Upper lobe of right lung (tissue), 1 donor: ENCODE results near the gene PER3. TPM values are rescaled to one million over a fixed set of nuclear protein-coding genes. Genes with fewer than 3 reads are reported as not detected.

Source experiments
- ATAC-seq: fragments of 200-7000 bp; cut with Tn5 transposase; one replicate; pipeline ENCODE4 v1.9.1; 2020; ENCODE audit warnings: mild to moderate bottlenecking, moderate library complexity
- DNase-seq: peaks from one replicate; pipeline ENCODE4 v3.0.0-alpha.2; 2020
- H3K27ac ChIP-seq: fragments of 200-600 bp; one replicate; pipeline ENCODE4 v1.8.0; 2022
- H3K27me3 ChIP-seq: fragments of 200-600 bp; one replicate; pipeline ENCODE4 v1.8.0; 2022; ENCODE audit warnings: mild to moderate bottlenecking
- H3K36me3 ChIP-seq: fragments of 200-600 bp; one replicate; pipeline ENCODE4 v1.8.0; 2022
- H3K4me1 ChIP-seq: fragments of 200-600 bp; one replicate; pipeline ENCODE4 v1.8.0; 2022
- H3K4me3 ChIP-seq: fragments of 200-600 bp; one replicate; pipeline ENCODE4 v1.8.0; 2022; ENCODE audit warnings: mild to moderate bottlenecking
- H3K9me3 ChIP-seq: fragments of 200-600 bp; one replicate; pipeline ENCODE4 v1.8.0; 2022
- intact Hi-C: fragments of 100-400 bp; cut with DNase I; formaldehyde crosslinking; loops from one replicate; pipeline ENCODE4 v1.11.0; 2022
- total RNA-seq: library from RNA; stranded (reverse); fragmentation: NEBNext Ultra II Directional; extraction: Animal tissue kit (Norgen Biotek cat#: 25700); gene quantifications from one replicate; pipeline ENCODE4 v1.2.1, GENCODE V29; 2021
- TF ChIP-seq, protein P1 (sequence below): fragments of 200-600 bp; IDR thresholded peaks from one replicate; pipeline ENCODE4 v1.8.0; 2022; ENCODE audit warnings: antibody characterized with exemption
- donor health status: DM: no; HTN: yes; CAD: no; lungs with severe emphysema.

The PER3 gene
- total RNA-seq, 1 donor from 2014 or later: 47.1 TPM

- Histone ChIP-seq H3K9me3 (no peaks in the 10 kb centered on the region), H3K27ac (no peak overlapping the region), H3K36me3 (no peaks in the 10 kb centered on the region), H3K4me3 (no peak overlapping the region), H3K4me1 (no peaks in the 10 kb centered on the region), H3K27me3 (no peaks in the 10 kb centered on the region)
- TF ChIP-seq, protein P1, sequence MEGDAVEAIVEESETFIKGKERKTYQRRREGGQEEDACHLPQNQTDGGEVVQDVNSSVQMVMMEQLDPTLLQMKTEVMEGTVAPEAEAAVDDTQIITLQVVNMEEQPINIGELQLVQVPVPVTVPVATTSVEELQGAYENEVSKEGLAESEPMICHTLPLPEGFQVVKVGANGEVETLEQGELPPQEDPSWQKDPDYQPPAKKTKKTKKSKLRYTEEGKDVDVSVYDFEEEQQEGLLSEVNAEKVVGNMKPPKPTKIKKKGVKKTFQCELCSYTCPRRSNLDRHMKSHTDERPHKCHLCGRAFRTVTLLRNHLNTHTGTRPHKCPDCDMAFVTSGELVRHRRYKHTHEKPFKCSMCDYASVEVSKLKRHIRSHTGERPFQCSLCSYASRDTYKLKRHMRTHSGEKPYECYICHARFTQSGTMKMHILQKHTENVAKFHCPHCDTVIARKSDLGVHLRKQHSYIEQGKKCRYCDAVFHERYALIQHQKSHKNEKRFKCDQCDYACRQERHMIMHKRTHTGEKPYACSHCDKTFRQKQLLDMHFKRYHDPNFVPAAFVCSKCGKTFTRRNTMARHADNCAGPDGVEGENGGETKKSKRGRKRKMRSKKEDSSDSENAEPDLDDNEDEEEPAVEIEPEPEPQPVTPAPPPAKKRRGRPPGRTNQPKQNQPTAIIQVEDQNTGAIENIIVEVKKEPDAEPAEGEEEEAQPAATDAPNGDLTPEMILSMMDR: no peak
- DNase-seq (no peak), ATAC-seq (no peak)
- intact Hi-C loops: no loop called here
Measured at GRCh38 chr1:7871136-7871535, 87.0 kb downstream of the PER3 start.

- DNase-seq (no peak), ATAC-seq (peak; percentile 14)
Measured at GRCh38 chr1:7873801-7874795, 90.0 kb downstream of the PER3 start.

DNA sequence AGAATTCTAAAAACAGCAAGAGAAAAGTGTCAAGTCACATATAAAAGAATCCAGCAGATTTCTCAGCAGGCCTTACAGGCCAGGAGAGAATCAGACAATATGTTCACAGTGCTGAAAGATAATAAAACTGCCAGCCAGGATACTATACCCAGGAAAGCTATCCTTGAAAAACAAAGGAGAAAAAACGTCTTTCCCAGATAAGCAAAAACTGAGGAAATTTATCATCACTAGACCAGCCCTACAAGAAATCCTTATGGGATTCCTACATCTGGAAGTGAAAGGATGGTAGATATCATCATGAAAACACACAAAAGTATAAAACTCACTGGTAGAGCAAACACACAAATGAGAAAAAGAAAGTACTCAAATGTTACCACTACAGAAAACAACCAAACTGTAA is 93.9 kb downstream of the PER3 start:
- no peak for DNase-seq
- TF ChIP-seq, protein P1: no peak
- no peaks in the 10 kb centered on the region for H3K27me3 ChIP-seq
- ATAC-seq: no peak
- H3K27ac ChIP-seq: no peak overlapping the region
- no peak overlapping the region for H3K4me3 ChIP-seq
- no peaks in the 10 kb centered on the region for H3K4me1 ChIP-seq
- intact Hi-C loops: no loop called here
- H3K9me3 ChIP-seq: no peaks in the 10 kb centered on the region
- no peaks in the 10 kb centered on the region for H3K36me3 ChIP-seq

More at GRCh38 chr1:7873801-7874795, 90.0 kb downstream of the PER3 start:
- no peak overlapping the region for H3K4me3 ChIP-seq
- no peaks in the 10 kb centered on the region for H3K36me3 ChIP-seq
- H3K27me3 ChIP-seq: no peaks in the 10 kb centered on the region
- no peaks in the 10 kb centered on the region for H3K9me3 ChIP-seq
- TF ChIP-seq, protein P1: no peak
- no peaks in the 10 kb centered on the region for H3K4me1 ChIP-seq
- intact Hi-C loops: no loop called here
- H3K27ac ChIP-seq: no peak overlapping the region

GRCh38 chr1:7879228-7879627 is 95.1 kb downstream of the PER3 start:
- Histone ChIP-seq H3K27ac (no peak overlapping the region), H3K9me3 (no peaks in the 10 kb centered on the region), H3K4me1 (no peaks in the 10 kb centered on the region), H3K36me3 (no peaks in the 10 kb centered on the region), H3K4me3 (no peak overlapping the region), H3K27me3 (no peaks in the 10 kb centered on the region)
- TF ChIP-seq, protein P1: no peak
- ATAC-seq (no peak), DNase-seq (no peak)
- intact Hi-C loops: no loop called here

GRCh38 chr1:7884757-7885156 is 100.7 kb downstream of the PER3 start:
- Histone ChIP-seq H3K9me3 (no peaks in the 10 kb centered on the region), H3K4me3 (no peak overlapping the region), H3K27me3 (no peaks in the 10 kb centered on the region), H3K36me3 (no peaks in the 10 kb centered on the region), H3K27ac (no peak overlapping the region), H3K4me1 (no peaks in the 10 kb centered on the region)
- ATAC-seq (no peak), DNase-seq (no peak)
- intact Hi-C loops: no loop called here
- TF ChIP-seq, protein P1: no peak
